Parietal lobe (tissue), 1 donor: ENCODE data around the gene SMARCA5. TPM values are rescaled to one million over a fixed set of nuclear protein-coding genes. Genes with fewer than 3 reads are reported as not detected.

ENCODE experiments used
- total RNA-seq: library from RNA; depleted of rRNA; stranded (reverse); fragments of >200 nt; gene quantifications from one replicate; pipeline ENCODE4 v1.2.3, GENCODE V29; 2014

SMARCA5 gene, protein sequence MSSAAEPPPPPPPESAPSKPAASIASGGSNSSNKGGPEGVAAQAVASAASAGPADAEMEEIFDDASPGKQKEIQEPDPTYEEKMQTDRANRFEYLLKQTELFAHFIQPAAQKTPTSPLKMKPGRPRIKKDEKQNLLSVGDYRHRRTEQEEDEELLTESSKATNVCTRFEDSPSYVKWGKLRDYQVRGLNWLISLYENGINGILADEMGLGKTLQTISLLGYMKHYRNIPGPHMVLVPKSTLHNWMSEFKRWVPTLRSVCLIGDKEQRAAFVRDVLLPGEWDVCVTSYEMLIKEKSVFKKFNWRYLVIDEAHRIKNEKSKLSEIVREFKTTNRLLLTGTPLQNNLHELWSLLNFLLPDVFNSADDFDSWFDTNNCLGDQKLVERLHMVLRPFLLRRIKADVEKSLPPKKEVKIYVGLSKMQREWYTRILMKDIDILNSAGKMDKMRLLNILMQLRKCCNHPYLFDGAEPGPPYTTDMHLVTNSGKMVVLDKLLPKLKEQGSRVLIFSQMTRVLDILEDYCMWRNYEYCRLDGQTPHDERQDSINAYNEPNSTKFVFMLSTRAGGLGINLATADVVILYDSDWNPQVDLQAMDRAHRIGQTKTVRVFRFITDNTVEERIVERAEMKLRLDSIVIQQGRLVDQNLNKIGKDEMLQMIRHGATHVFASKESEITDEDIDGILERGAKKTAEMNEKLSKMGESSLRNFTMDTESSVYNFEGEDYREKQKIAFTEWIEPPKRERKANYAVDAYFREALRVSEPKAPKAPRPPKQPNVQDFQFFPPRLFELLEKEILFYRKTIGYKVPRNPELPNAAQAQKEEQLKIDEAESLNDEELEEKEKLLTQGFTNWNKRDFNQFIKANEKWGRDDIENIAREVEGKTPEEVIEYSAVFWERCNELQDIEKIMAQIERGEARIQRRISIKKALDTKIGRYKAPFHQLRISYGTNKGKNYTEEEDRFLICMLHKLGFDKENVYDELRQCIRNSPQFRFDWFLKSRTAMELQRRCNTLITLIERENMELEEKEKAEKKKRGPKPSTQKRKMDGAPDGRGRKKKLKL
- 92.0 TPM for total RNA-seq

DNA sequence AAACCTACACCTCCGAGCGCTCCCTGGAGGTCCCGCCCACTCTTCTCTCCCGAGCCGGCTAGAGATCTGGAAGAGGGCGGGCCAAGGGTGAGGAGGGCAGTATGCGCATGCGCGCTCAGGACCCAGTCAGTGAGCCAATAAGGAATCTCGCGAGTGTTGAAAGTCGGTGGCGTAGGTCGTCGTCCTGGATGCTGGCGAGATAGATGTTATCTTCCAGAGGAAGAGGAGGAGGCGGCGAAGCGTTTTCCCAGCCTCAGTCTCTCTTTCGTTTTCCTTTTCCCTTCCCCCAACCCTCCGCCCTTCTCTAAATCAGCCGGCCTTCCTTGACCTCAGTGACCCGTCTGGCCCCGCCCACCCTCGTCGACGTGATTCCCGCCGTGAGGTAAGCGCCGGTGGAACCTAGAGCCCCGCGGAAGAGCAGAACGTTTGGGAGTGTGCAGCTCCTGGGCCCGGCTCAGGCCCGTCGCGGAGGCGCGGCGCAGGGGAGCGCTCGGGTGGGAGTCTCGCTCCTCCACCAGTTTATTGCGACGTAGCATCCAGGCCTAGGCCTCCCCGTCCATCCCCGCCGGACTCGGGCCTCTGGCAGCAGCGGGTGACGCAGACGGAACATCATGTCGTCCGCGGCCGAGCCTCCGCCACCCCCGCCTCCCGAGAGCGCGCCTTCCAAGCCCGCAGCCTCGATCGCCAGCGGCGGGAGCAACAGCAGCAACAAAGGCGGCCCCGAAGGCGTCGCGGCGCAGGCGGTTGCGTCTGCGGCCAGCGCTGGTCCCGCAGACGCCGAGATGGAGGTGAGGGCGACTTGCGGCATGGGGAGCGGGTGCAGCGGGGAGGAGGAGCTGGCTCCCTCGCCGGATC is at the start of gene SMARCA5:
Gene SMARCA5 (plus strand): TSS at position 389 of the 855 bp plus-strand sequence. CDS start 223 bp downstream, at position 612.

Other genes starting within 250 kb of the SMARCA5 start
- gene GAB1, start 176.8 kb upstream of the SMARCA5 start, total RNA-seq = 38.5 TPM
- gene FREM3, start 187.0 kb downstream of the SMARCA5 start, total RNA-seq = not detected